HEK293 (cell line): ENCODE measurements around the gene ZBTB17.

Experiments used
- CTCF ChIA-PET: fragments of 350-600 bp; formaldehyde crosslinking; extraction: SDS; loops from one replicate; lab custom pipeline; 2021; ENCODE audit warnings: antibody characterized with exemption; lab: Yijun Ruan, JAX
- POLR2A ChIA-PET: fragments of 300-600 bp; formaldehyde crosslinking; extraction: SDS; loops from one replicate; lab custom pipeline; 2020; ENCODE audit warnings: antibody characterized with exemption, inconsistent platforms; lab: Yijun Ruan, JAX
- H3K27ac ChIP-seq: fragments of 200-500 bp; sonication (Bioruptor generic); 2 replicates; pipeline ENCODE4 v1.5.1; 2014; ENCODE audit warnings: low read depth, low read length, control low read depth, inconsistent platforms; ENCODE audit errors: extremely low read depth
- H3K36me3 ChIP-seq, 2 experiments: fragments of 200-500 bp in 1 of 2; sonication (Bioruptor generic) in 1 of 2; 1 replicate in 1 of 2; 2 replicates in 1 of 2; pipeline ENCODE4 v1.5.1; 2014 to 2017; ENCODE audit warnings: inconsistent platforms in 2 of 2, low read length in 2 of 2; ENCODE audit not compliant: control insufficient read depth in 2 of 2, insufficient read depth in 1 of 2
- H3K4me1 ChIP-seq: fragments of 200-500 bp; sonication (Bioruptor generic); 2 replicates; pipeline ENCODE4 v1.5.1; 2014; ENCODE audit warnings: mild to moderate bottlenecking, low read length, inconsistent platforms; ENCODE audit not compliant: control insufficient read depth, insufficient read depth
- H3K4me3 ChIP-seq: 2 replicates; pipeline ENCODE4 v1.5.1; 2011; ENCODE audit warnings: low read depth, mild to moderate bottlenecking, control low read depth, low read length, moderate library complexity
- H3K9me3 ChIP-seq: fragments of 200-500 bp; sonication (Bioruptor generic); 2 replicates; pipeline ENCODE4 v1.5.1; 2014; ENCODE audit warnings: low read depth, low read length, inconsistent platforms; ENCODE audit not compliant: control insufficient read depth, insufficient read depth
- GLIS1 ChIP-seq: fragments of 450-650 bp; formaldehyde crosslinking; IDR thresholded peaks from 2 replicates; pipeline ENCODE4 v1.5.1; 2016; ENCODE audit warnings: missing biosample characterization, missing genetic modification characterization
- PBX3 ChIP-seq: sonication (generic); formaldehyde crosslinking; IDR thresholded peaks from 2 replicates; pipeline ENCODE4 v1.8.1; 2022; ENCODE audit warnings: mild to moderate bottlenecking, moderate library complexity, missing genetic modification reagents
- RBAK ChIP-seq: fragments of 450-650 bp; formaldehyde crosslinking; IDR thresholded peaks from 2 replicates; pipeline ENCODE4 v1.5.1; 2016; ENCODE audit warnings: missing biosample characterization, missing genetic modification characterization
- ZIC2 ChIP-seq: fragments of 450-650 bp; formaldehyde crosslinking; IDR thresholded peaks from 2 replicates; pipeline ENCODE4 v1.5.1; 2016; ENCODE audit warnings: missing biosample characterization, missing genetic modification characterization
- ZNF175 ChIP-seq: fragments of 450-650 bp; formaldehyde crosslinking; IDR thresholded peaks from 2 replicates; pipeline ENCODE4 v1.5.1; 2016; ENCODE audit warnings: missing biosample characterization, missing genetic modification characterization
- ZNF266 ChIP-seq: fragments of 450-650 bp; formaldehyde crosslinking; IDR thresholded peaks from 2 replicates; pipeline ENCODE4 v1.5.1; 2016; ENCODE audit warnings: missing biosample characterization, missing genetic modification characterization, low read depth
- ZNF510 ChIP-seq: fragments of 450-650 bp; formaldehyde crosslinking; IDR thresholded peaks from 2 replicates; pipeline ENCODE4 v1.5.1; 2018; ENCODE audit warnings: mild to moderate bottlenecking, missing genetic modification characterization, missing biosample characterization; ENCODE audit not compliant: insufficient replicate concordance
- ZNF529 ChIP-seq: fragments of 450-650 bp; formaldehyde crosslinking; IDR thresholded peaks from 2 replicates; pipeline ENCODE4 v1.5.1; 2017; ENCODE audit warnings: missing genetic modification characterization, missing biosample characterization; ENCODE audit not compliant: insufficient replicate concordance
- ZNF548 ChIP-seq: fragments of 450-650 bp; formaldehyde crosslinking; IDR thresholded peaks from 2 replicates; pipeline ENCODE4 v1.5.1; 2016; ENCODE audit warnings: missing biosample characterization, missing genetic modification characterization
- ZNF549 ChIP-seq: fragments of 450-650 bp; IDR thresholded peaks from 2 replicates; pipeline ENCODE4 v1.5.1; 2018; ENCODE audit warnings: missing biosample characterization, missing genetic modification characterization, mild to moderate bottlenecking, inconsistent platforms, moderate library complexity
- ZNF585B ChIP-seq: fragments of 450-650 bp; formaldehyde crosslinking; IDR thresholded peaks from 2 replicates; pipeline ENCODE4 v1.5.1; 2016; ENCODE audit warnings: missing biosample characterization, missing genetic modification characterization
- ZNF623 ChIP-seq: fragments of 450-650 bp; formaldehyde crosslinking; IDR thresholded peaks from 2 replicates; pipeline ENCODE4 v1.5.1; 2016; ENCODE audit warnings: missing biosample characterization, missing genetic modification characterization
- ZNF785 ChIP-seq: fragments of 450-650 bp; formaldehyde crosslinking; IDR thresholded peaks from 2 replicates; pipeline ENCODE4 v1.5.1; 2016; ENCODE audit warnings: missing biosample characterization, missing genetic modification characterization
- ZNF792 ChIP-seq: fragments of 450-650 bp; formaldehyde crosslinking; IDR thresholded peaks from 2 replicates; pipeline ENCODE4 v1.5.1; 2016; ENCODE audit warnings: missing biosample characterization, missing genetic modification characterization
- ZNF843 ChIP-seq: fragments of 450-650 bp; formaldehyde crosslinking; IDR thresholded peaks from 2 replicates; pipeline ENCODE4 v1.5.1; 2016; ENCODE audit warnings: missing biosample characterization, missing genetic modification characterization
- TF ChIP-seq, protein P1 (sequence below): IDR thresholded peaks from 2 replicates; pipeline ENCODE4 v1.6.1; 2011; ENCODE audit warnings: mild to moderate bottlenecking, low read depth, low read length, borderline replicate concordance
- TF ChIP-seq, protein P2 (sequence below): fragments of 450-650 bp; formaldehyde crosslinking; IDR thresholded peaks from 2 replicates; pipeline ENCODE4 v1.5.1; 2017; ENCODE audit warnings: missing biosample characterization, missing genetic modification characterization
- TF ChIP-seq, protein P3 (sequence below): fragments of 450-650 bp; formaldehyde crosslinking; IDR thresholded peaks from 2 replicates; pipeline ENCODE4 v1.5.1; 2016; ENCODE audit warnings: missing biosample characterization, missing genetic modification characterization

The ZBTB17 gene

DNA sequence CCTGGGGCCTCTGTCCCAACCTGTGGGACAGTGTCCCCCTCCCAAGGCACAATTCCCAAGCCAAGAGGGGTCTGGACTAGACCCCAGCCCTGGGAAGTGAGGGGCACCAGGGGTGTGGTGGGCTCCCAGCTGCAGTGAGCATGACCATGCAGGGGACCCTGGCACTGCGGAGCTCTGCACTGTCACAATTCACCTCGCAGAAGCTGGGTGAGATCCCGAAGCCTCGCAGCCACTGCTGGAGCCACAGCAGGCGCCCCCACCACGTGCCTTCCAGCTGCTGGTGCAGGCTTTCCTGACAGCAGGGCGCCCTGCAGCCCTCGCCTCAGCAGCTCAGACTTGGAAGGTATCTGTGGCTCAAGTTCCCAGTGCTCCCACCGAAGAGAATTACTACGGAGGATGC lies 18.2 kb upstream of the ZBTB17 start:
- Histone ChIP-seq H3K9me3 (no peaks in the 10 kb centered on the region), H3K27ac (no peak overlapping the region), H3K36me3 (no peaks in the 10 kb centered on the region), H3K4me1 (no peaks in the 10 kb centered on the region), H3K4me3 (no peak overlapping the region)
- peak; percentile 25; the same call in 1 of the 2 replicates for TF ChIP-seq ZIC2 (tag by site-specific recombination)
- TF ChIP-seq, protein P1, sequence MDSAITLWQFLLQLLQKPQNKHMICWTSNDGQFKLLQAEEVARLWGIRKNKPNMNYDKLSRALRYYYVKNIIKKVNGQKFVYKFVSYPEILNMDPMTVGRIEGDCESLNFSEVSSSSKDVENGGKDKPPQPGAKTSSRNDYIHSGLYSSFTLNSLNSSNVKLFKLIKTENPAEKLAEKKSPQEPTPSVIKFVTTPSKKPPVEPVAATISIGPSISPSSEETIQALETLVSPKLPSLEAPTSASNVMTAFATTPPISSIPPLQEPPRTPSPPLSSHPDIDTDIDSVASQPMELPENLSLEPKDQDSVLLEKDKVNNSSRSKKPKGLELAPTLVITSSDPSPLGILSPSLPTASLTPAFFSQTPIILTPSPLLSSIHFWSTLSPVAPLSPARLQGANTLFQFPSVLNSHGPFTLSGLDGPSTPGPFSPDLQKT: no peak
- CTCF ChIA-PET: interaction anchor here (0.7 to 2.5 kb wide), 7 partner anchors 7 to 202 kb away, joined by 3 to 10 read pairs (median 6); partner anchors contain the start of gene ZBTB17
- POLR2A ChIA-PET: no interaction called here

- H3K36me3 ChIP-seq: no peaks in the 10 kb centered on the region
- TF ChIP-seq ZNF585B: no peak
- no peak for TF ChIP-seq ZNF785
- TF ChIP-seq RBAK (tag by site-specific recombination): no peak
- no peak for TF ChIP-seq ZNF510 (tag by site-specific recombination)
- no peak for TF ChIP-seq ZNF548 (tag by site-specific recombination)
- no peak for TF ChIP-seq ZNF266 (tag by site-specific recombination)
- TF ChIP-seq, all 188 proteins: peak for 0
- Histone ChIP-seq H3K4me3 (no peak overlapping the region), H3K27ac (no peak overlapping the region), H3K4me1 (no peaks in the 10 kb centered on the region), H3K9me3 (no peaks in the 10 kb centered on the region)
- ChIA-PET CTCF (interaction anchor here (0.7 to 2.5 kb wide), 4 partner anchors 17 to 202 kb away, joined by 3 to 10 read pairs (median 6); partner anchors contain the start of gene ZBTB17), POLR2A (no interaction called here)
These were observed 17.8 kb upstream of the ZBTB17 start for GRCh38 chr1:15993666-15994065.

- no peak overlapping the region for H3K4me3 ChIP-seq
- TF ChIP-seq GLIS1 (tag by site-specific recombination) (peak; percentile 61), ZNF549 (tag by site-specific recombination) (no peak), ZIC2 (tag by site-specific recombination) (peak; percentile 47; the same call in 1 of the 2 replicates)
- CTCF ChIA-PET: interaction anchor here (0.5 to 1.2 kb wide), 2 partner anchors 34 to 221 kb away, joined by 3 to 5 read pairs; no protein-coding TSS in a partner anchor
- no peaks in the 10 kb centered on the region for H3K9me3 ChIP-seq
- POLR2A ChIA-PET: no interaction called here
- H3K36me3 ChIP-seq: no peaks in the 10 kb centered on the region
- no peak overlapping the region for H3K27ac ChIP-seq
- H3K4me1 ChIP-seq: no peaks in the 10 kb centered on the region
These were observed 16.9 kb upstream of the ZBTB17 start for GRCh38 chr1:15992582-15993500.

DNA sequence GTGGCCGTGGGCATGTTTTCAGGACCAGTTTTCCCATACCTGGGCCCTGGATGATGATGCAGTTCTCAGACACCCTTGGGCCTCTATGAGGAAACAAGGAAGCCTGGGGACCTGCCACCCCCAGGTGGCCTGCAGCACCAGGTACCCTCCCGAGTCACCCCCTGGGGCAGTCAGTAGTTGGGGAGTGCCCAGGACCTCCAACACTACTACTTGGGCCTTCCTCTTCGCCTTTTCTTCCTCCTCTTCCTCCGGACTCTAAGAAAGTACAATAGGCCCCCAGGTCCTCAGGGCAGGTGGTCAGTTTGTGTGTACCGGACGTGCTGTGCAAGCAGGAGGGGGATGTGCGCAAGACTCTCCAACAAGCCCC lies 16.3 kb upstream of the ZBTB17 start:
- ChIA-PET CTCF (no interaction called here), POLR2A (no interaction called here)
- Histone ChIP-seq H3K4me1 (no peaks in the 10 kb centered on the region), H3K27ac (no peak overlapping the region), H3K36me3 (no peaks in the 10 kb centered on the region), H3K9me3 (no peaks in the 10 kb centered on the region), H3K4me3 (no peak overlapping the region)
- TF ChIP-seq, protein P2, sequence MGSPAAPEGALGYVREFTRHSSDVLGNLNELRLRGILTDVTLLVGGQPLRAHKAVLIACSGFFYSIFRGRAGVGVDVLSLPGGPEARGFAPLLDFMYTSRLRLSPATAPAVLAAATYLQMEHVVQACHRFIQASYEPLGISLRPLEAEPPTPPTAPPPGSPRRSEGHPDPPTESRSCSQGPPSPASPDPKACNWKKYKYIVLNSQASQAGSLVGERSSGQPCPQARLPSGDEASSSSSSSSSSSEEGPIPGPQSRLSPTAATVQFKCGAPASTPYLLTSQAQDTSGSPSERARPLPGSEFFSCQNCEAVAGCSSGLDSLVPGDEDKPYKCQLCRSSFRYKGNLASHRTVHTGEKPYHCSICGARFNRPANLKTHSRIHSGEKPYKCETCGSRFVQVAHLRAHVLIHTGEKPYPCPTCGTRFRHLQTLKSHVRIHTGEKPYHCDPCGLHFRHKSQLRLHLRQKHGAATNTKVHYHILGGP: no peak
- TF ChIP-seq ZNF175 (tag by site-specific recombination): no peak
- TF ChIP-seq ZNF792 (tag by site-specific recombination): no peak
- TF ChIP-seq, protein P3, sequence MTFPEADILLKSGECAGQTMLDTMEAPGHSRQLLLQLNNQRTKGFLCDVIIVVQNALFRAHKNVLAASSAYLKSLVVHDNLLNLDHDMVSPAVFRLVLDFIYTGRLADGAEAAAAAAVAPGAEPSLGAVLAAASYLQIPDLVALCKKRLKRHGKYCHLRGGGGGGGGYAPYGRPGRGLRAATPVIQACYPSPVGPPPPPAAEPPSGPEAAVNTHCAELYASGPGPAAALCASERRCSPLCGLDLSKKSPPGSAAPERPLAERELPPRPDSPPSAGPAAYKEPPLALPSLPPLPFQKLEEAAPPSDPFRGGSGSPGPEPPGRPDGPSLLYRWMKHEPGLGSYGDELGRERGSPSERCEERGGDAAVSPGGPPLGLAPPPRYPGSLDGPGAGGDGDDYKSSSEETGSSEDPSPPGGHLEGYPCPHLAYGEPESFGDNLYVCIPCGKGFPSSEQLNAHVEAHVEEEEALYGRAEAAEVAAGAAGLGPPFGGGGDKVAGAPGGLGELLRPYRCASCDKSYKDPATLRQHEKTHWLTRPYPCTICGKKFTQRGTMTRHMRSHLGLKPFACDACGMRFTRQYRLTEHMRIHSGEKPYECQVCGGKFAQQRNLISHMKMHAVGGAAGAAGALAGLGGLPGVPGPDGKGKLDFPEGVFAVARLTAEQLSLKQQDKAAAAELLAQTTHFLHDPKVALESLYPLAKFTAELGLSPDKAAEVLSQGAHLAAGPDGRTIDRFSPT (tag by site-specific recombination): no peak
- no peak for TF ChIP-seq ZNF623 (tag by site-specific recombination)
- no peak for TF ChIP-seq PBX3 (CRISPR knock-in tag)
- no peak for TF ChIP-seq ZNF529 (tag by site-specific recombination)
- no peak for TF ChIP-seq ZNF843 (tag by site-specific recombination)
